CD4-positive, alpha-beta T cell (primary cell): ENCODE measurements around the gene NEGR1. TPM values are rescaled to one million over a fixed set of nuclear protein-coding genes. Genes with fewer than 3 reads are reported as not detected.

Source experiments
- ATAC-seq: fragments of 200-7000 bp; cut with Tn5 transposase; one replicate; pipeline ENCODE4 v1.10.0; 2022; ENCODE audit warnings: mild to moderate bottlenecking; ENCODE audit not compliant: poor library complexity
- CTCF ChIA-PET: fragments of 350-600 bp; sonication (Branson Sonifier 250); formaldehyde crosslinking; loops from one replicate; lab custom pipeline; 2021; ENCODE audit warnings: antibody characterized with exemption, inconsistent platforms; lab: Charles Lee
- POLR2A ChIA-PET: fragments of 350-600 bp; sonication (Branson Sonifier 250); formaldehyde crosslinking; loops from one replicate; lab custom pipeline; 2021; ENCODE audit warnings: antibody characterized with exemption, inconsistent platforms; lab: Charles Lee
- DNase-seq, 14 experiments: peaks; one replicate each; pipeline ENCODE4 v3.0.0-alpha.2; 2013 to 2020; ENCODE audit warnings: mixed read lengths in 2 of 14
- H3K27ac ChIP-seq, 2 donors: one replicate each; pipeline versions ENCODE4 v1.5.1 to v1.7.0; 2013; ENCODE audit warnings: low read length in 2 of 2, low read depth in 1 of 2, mild to moderate bottlenecking in 1 of 2
- H3K27me3 ChIP-seq, 2 experiments: 1 replicate in 1 of 2; 2 replicates in 1 of 2; pipeline versions ENCODE4 v1.6.1 to v1.7.0; 2013; ENCODE audit warnings: low read length in 2 of 2, control low read depth in 1 of 2, mild to moderate bottlenecking in 1 of 2, moderate library complexity in 1 of 2; ENCODE audit not compliant: insufficient read depth in 2 of 2, control insufficient read depth in 1 of 2
- H3K36me3 ChIP-seq: one replicate; pipeline ENCODE4 v1.6.1; 2013; ENCODE audit warnings: low read length, control low read depth; ENCODE audit not compliant: insufficient read depth
- H3K4me1 ChIP-seq: one replicate; pipeline ENCODE4 v1.6.1; 2013; ENCODE audit warnings: low read length, control low read depth; ENCODE audit not compliant: insufficient read depth
- H3K4me3 ChIP-seq: one replicate; pipeline ENCODE4 v1.5.1; 2013; ENCODE audit warnings: mild to moderate bottlenecking, low read length, moderate library complexity
- H3K9me3 ChIP-seq, 2 experiments: 1 replicate in 1 of 2; 2 replicates in 1 of 2; pipeline versions ENCODE4 v1.6.1 to v1.7.0; 2013; ENCODE audit warnings: low read length in 2 of 2, mild to moderate bottlenecking in 2 of 2, control low read depth in 1 of 2, moderate library complexity in 1 of 2; ENCODE audit not compliant: control insufficient read depth in 1 of 2, insufficient read depth in 1 of 2
- H3K27ac Mint-ChIP-seq: one replicate; pipeline ENCODE4 v1.8.0; 2020; ENCODE audit warnings: mixed read lengths
- H3K27me3 Mint-ChIP-seq: one replicate; pipeline ENCODE4 v1.8.0; 2021; ENCODE audit warnings: mixed read lengths
- H3K36me3 Mint-ChIP-seq: one replicate; pipeline ENCODE4 v1.8.0; 2021; ENCODE audit warnings: low read depth, mixed read lengths
- H3K4me1 Mint-ChIP-seq: one replicate; pipeline ENCODE4 v1.8.0; 2021; ENCODE audit warnings: low read depth, mixed read lengths
- H3K4me3 Mint-ChIP-seq: one replicate; pipeline ENCODE4 v1.8.0; 2020; ENCODE audit warnings: mild to moderate bottlenecking, mixed read lengths
- H3K9me3 Mint-ChIP-seq: one replicate; pipeline ENCODE4 v1.8.0; 2020; ENCODE audit warnings: mixed read lengths
- CTCF ChIP-seq: fragments of 200-600 bp; IDR thresholded peaks from one replicate; pipeline ENCODE4 v1.8.0; 2022; ENCODE audit warnings: antibody characterized with exemption, mild to moderate bottlenecking
- intact Hi-C, 2 experiments: fragments of 100-400 bp; cut with DNase I in 1 of 2; cut with micrococcal nuclease in 1 of 2; formaldehyde crosslinking; loops; one replicate each; pipeline versions ENCODE4 v1.15.1 to v1.9.0; 2023 to 2025; cut with DNase I, micrococcal nuclease
- total RNA-seq, 174 experiments: library from RNA in 2 of 174; stranded (reverse) in 2 of 174; gene quantifications; one replicate each; pipeline ENCODE4 v1.2.3 and lab custom pipeline; 2021 to 2026

The NEGR1 gene
- total RNA-seq, 2 experiments from 2014 or later = 0.03 TPM

DNA sequence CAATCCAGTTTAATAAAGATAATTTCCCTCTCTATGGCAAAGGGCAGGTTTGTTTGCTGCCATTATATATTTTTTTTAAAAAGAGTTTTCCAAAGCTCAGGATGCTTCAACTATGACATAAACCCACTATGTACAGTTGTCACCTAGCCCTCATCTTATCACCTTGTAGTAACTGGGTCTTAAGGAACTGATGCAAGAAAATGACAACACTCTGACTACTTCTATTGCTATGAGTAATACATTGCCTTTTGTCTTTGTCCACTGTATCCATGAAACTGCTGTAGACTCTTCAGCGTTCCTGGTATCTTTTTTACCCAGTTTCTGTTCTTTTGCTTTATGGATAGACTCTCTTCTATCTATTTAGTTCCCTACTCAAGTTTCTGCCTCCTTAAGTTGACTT, 586.5 kb downstream of the NEGR1 start:
- POLR2A ChIA-PET = no interaction called here
- no peaks in the 10 kb centered on the region for H3K36me3 Mint-ChIP-seq
- CTCF ChIA-PET = no interaction called here
- Histone ChIP-seq H3K4me1 (no peaks in the 10 kb centered on the region), H3K27me3 (no peaks in the 10 kb centered on the region), H3K9me3 (no peaks in the 10 kb centered on the region), H3K36me3 (no peaks in the 10 kb centered on the region), H3K4me3 (no peak overlapping the region), H3K27ac (no peak overlapping the region)
- DNase-seq (no peak), ATAC-seq (no peak)
- intact Hi-C loops = no loop called here
- H3K4me3 Mint-ChIP-seq = no peak overlapping the region
- no peaks in the 10 kb centered on the region for H3K4me1 Mint-ChIP-seq
- no peaks in the 10 kb centered on the region for H3K9me3 Mint-ChIP-seq
- TF ChIP-seq CTCF = no peak
- no peak overlapping the region for H3K27ac Mint-ChIP-seq
- H3K27me3 Mint-ChIP-seq = no peaks in the 10 kb centered on the region

GRCh38 chr1:71695084-71695483, 587.3 kb downstream of the NEGR1 start:
- no peak overlapping the region for H3K4me3 ChIP-seq
- no peak overlapping the region for H3K4me3 Mint-ChIP-seq
- H3K27ac Mint-ChIP-seq = no peak overlapping the region
- POLR2A ChIA-PET = no interaction called here
- H3K36me3 Mint-ChIP-seq = no peaks in the 10 kb centered on the region
- CTCF ChIA-PET = no interaction called here
- ATAC-seq = no peak
- DNase-seq = no peak
- H3K4me1 ChIP-seq = no peaks in the 10 kb centered on the region
- intact Hi-C loops = no loop called here
- TF ChIP-seq CTCF = no peak
- no peak overlapping the region for H3K27ac ChIP-seq
- no peaks in the 10 kb centered on the region for H3K4me1 Mint-ChIP-seq
- H3K27me3 Mint-ChIP-seq = no peaks in the 10 kb centered on the region
- H3K9me3 ChIP-seq = no peaks in the 10 kb centered on the region
- no peaks in the 10 kb centered on the region for H3K36me3 ChIP-seq
- no peaks in the 10 kb centered on the region for H3K9me3 Mint-ChIP-seq
- no peaks in the 10 kb centered on the region for H3K27me3 ChIP-seq

DNA sequence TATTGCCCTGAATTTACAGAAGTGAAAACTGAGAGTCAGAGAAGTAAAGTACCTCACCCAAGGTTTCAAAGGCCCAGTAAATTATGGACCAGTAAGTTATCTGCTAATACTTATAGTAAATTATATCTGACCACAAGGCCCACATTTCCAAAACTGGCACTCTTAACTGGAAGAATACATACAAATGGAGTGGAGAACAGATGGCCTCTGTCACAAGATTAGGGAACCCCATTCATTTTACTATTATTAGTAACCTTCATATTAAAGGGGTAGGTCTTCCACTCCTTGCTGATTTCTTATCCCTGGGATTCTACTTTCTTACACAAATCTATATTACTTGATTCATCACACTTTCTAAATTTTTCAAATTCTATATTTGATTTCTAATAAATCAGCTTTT, 588.8 kb downstream of the NEGR1 start:
- Histone ChIP-seq H3K27me3 (no peaks in the 10 kb centered on the region), H3K36me3 (no peaks in the 10 kb centered on the region), H3K4me3 (no peak overlapping the region), H3K9me3 (no peaks in the 10 kb centered on the region), H3K27ac (no peak overlapping the region), H3K4me1 (no peaks in the 10 kb centered on the region)
- CTCF ChIA-PET = no interaction called here
- POLR2A ChIA-PET = no interaction called here
- ATAC-seq (no peak), DNase-seq (no peak)
- TF ChIP-seq CTCF = no peak
- H3K4me1 Mint-ChIP-seq = no peaks in the 10 kb centered on the region
- H3K27ac Mint-ChIP-seq = no peak overlapping the region
- H3K9me3 Mint-ChIP-seq = no peaks in the 10 kb centered on the region
- intact Hi-C loops = no loop called here
- no peaks in the 10 kb centered on the region for H3K27me3 Mint-ChIP-seq
- H3K4me3 Mint-ChIP-seq = no peak overlapping the region
- no peaks in the 10 kb centered on the region for H3K36me3 Mint-ChIP-seq
